NCI-H2196 (cell line): ENCODE data around the gene PEDS1.
"Not testable (repeated sequence)": the region's sequence is repeated elsewhere in the genome, so short reads cannot be mapped to it uniquely, and the experiment has no call there.

Source experiments
- DNase-seq: peaks from one replicate; lab custom pipeline; 2025; ENCODE audit not compliant: unreplicated experiment; lab: John Stamatoyannopoulos, UW

The PEDS1 gene

DNA sequence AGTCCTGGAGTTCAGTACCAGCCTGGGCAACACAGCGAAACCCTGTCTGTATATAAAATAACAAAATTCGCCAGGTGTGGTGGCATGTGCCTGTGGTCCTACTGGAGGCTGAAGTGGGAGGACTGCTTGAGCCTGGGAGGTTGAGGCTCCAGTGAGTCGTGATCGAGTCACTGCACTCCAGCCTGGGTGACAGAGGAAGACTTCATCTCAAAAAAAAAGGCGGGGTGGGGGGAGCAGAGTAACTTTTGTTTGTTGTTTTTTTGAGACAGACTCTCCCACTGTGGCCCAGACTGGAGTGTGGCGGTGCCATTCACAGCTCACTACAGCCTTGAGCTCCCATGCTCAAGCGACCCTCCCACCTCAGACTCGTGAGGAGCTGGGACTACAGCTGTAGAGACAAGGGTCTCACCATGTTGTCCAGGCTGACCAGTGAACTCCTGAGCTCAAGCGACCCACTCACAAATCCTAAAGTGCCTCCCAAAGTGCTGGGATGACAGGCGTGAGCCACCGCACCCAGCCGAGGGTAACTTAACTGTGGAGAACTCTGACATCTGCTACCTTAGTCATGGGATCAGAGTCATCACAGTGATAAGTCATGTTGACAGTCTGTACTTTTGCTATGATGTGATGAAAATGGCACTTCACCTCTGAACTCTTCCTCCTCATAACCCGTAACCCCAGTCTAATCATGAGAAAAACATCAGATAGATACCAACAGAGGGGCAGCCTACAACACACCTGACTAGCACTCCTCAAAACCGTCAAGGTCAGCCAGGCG lies 16.5 kb downstream of the PEDS1 start:
- DNase-seq, result no peak

DNA sequence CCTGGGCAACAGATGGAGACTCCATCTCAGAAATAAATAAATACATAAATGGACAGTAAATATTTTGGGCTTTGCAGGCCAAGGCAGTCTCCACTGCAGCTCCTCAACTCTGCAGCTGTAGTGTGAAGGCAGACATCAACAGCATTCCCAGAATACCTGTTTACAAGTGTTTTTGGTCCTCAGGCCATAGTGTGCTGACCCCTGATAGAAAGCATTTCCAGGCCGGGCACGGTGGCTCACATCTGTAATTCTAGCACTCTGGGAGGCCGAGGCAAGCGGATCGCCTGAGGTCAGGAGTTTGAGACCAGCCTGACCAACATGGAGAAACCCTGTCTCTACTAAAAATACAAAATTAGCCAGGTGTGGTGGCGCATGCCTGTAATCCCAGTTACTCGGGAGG lies 18.4 kb downstream of the PEDS1 start:
- DNase-seq, result not testable (repeated sequence)

DNA sequence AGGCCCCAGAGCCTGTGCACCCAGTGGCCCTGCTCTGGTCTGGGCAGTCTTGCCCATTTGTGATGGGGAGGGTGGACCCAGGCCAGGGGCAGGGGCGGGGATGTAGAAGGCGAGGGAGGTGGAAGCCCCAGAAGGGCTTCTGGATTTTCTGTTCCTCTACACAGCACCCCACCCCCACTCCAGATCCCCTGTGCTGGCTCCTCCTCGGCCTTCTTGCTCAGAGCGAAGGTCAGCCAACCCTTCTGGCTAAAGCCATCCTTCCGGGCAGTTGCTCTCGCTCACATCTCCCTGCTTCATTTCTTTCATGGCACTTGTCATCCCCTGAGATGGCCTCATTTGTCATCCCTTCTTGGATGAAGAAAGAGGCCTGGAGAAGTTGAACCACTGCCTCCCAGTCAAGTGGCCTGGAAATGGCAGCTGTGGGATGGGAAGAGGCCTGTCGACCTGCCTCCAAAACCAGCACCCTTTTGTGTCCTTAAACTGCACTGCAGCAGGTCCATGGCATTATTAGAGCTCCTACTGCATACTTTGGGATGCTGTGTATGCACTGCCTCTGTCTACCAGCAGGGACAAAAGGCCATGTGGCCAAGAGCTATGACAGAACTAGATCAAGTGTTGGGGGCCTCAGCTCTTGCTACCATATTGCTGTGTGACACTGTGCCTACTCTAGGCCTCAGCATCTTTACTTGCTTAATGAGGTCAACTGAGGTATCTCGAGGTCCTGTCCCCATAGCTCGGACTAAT lies 19.9 kb downstream of the PEDS1 start:
- DNase-seq, result no peak

DNA sequence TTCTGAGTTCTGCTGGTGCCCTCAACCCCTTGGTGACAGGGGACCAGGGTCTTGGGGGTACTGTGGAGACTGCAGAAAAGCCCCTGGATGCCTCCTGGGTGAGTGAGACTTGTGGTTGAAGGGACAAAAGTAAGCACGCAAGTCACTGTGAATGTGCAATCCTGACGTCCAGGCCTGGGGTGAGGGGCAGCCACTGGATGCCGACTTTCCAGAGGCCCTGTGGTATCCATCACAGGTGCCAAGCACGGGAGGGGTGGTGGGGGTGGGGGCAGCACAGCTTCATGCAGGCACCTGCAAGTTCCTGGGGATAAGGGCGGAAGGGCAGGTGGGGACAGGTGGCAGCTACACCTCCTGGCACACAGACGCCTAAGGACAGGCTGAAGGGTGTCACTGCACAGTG lies 20.5 kb downstream of the PEDS1 start:
- no peak for DNase-seq

DNA sequence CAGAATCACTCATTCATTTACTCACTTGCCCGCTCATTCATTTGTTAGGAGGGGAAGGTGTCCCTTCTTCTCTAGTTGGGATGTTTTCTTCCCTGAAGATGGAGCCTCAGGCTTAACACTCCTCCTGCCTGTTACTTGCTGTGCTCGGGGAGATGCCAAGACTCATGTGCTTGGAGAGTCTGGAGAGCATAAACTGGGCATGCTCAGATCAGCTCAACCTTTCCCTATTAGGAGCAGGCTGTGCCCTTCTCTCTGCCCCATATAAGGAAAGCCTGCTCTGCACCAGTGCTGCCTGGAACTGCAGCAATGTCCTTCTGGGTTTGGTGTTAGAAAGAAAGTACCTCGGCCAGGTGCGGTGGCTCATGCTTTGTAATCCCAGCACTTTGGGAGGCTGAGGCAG lies 22.5 kb downstream of the PEDS1 start:
- no peak for DNase-seq

DNA sequence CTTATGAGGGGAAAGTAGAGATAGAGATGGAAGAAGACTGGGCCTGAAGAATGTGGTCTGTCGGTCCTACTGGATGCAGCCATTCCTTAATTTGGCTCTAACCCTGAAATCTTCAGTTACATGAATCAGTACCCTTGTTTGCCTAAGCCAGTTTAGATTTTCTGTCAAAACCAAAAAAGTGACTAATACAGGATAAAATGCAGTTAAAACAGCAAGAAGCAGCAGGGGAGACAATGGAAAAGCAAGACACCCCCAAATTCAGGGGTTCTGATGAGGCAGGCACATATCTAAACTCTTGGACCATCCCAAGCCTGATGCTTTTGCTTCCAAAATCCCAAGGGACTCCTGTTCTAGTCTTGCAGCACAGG lies 23.2 kb downstream of the PEDS1 start:
- no peak for DNase-seq

DNA sequence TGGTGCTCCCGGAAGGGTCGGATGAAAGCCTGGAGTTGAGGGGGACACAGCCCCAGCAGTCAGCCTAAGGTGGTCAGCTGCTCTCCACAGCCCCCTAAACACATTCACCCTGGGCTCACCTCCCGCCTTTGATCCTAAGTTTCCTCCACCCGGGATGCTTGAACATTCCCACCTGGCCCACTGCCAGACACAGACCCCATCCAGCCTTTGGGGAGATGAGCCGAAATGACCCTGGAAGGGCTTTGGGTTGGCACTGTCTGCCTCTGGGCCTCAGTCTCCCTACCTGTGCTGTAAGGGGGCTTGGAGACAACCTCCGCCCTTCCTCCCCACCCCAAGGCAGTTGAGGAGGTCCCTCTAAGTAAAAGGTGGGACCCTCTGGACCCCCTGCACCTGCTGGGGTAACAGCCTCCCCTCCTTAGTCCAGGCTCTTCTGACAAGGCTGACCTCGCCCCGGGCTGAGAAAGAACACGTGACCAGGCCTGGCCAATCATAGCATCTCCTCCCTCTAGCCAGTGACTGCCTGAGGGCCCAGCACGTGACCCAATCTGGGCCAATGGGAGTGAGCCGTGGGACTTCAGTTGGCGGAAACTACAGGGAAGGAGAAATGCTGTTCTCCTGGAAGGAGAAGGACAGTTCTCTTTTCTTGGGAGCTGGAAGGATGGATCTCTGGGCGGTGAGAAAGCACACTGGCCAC lies 23.7 kb downstream of the PEDS1 start:
- DNase-seq, result no peak

DNA sequence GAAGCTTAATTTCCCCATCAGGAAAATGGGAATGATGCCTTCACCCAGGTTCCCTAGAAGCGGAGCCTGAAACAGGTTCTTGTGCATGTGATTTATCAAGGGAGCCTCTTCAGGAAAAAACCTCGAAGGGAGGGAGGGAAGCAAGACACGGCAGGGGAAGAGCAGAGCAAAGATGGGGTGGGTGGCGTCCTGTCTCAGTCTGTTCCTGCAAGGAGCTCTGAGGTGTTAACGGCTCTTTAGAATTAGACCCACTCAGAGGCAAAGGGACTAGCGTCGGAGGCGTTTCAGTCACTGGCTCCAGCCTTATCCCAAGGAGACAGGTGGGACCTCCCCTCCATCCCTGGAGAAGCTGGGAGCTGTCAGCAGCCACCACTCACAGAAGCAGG lies 25.0 kb downstream of the PEDS1 start:
- no peak for DNase-seq

DNA sequence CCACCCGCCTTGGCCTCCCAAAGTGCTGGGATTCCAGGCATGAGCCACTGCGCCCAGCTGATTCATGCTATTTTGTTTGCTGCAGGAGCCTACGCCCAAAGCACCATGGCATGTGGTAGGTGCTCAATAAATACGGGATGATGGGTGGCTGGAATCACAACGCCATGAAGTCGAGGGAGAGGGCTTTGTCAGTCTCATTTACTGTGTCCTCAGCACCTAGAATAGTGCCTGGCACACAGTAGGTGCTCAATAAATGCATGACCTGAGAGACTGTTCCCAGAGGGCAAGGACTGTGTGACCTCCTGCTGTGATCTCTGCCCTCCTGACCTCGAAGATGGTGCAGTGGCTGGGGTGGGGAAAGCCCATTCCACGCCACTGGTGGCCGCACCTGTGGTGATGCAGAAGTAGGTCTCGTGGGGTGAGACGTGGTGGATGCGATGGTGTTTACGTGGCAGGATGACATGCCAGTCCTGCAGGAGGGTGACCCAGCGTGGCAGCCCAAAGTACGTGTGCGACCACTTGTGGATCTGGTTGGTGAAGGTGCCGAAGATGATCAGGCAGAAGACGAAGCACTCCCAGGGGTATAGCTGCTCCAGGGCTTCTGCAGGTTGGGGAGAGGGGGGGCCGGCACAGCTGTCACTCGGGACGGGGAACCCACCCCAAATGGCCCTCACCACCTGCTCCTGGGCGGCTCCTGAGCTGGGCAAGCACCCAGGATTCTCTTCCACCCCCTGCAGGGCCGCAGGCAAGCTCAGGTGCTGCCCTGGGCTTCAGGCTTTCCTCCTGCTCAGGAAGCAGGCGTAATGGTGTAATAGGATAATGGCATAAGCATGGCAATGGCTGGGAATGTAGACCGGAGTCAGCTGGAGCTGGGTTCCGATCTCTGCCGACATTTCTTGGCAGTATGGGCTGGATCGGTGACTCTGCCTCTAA lies 25.7 kb downstream of the PEDS1 start:
- no peak for DNase-seq

DNA sequence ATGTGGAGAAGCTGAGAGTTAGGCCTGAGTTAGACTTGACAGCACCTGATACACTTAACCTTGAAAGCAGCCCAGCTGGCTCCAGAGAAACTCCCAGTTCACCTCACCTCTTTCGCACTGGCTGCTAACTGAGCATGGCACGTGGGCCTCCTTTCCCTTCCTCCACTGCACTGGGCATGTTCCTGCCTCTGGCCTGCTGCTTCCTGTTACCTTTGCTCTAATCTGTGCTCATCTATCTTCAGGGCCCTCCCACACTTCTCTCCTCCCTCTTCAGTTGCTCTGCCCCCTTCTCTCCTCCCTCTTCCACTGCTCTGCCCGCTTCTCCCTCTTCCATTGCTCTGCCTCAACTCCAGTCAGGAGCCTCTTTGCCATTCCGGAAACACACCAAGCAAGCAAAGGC lies 26.9 kb downstream of the PEDS1 start:
- DNase-seq, result peak; percentile 18

DNA sequence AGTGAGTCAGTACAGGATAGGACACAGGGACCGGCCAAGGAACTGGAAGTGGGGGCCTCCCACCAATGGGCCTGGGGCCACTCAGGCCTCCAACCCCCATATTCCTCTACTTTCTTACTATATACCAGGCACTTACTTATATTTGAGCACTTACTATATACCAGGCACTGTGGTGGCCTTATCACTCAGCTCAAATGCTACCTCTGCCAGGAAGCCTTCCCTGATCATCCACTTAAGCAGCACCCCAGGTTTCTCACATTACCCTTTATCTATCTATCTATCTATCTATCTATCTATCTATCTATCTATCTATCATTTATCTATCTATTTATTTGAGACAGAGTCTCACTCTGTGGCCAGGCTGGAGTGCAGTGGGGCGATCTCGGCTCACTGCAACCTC lies 28.2 kb downstream of the PEDS1 start:
- no peak for DNase-seq

DNA sequence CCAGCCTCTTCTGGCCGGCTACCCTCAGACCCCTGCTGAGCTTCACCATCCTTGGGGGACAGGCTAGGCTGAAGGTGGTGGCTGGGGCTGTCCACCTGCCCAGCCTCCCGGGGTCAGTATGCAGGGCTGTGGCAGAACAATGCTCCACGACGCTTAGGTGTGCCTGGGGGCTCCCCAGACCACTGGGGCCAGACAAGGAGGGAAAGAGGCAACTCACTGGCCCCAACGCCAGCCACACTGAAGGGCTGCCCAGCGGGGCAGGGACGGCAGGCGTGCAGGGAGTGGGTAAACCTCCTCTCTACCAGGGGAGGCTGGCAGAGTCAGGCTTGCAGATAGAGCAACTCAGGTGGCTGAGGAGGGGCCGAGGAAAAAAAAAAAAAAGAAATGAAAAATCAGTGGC lies 29.0 kb downstream of the PEDS1 start:
- no peak for DNase-seq

DNA sequence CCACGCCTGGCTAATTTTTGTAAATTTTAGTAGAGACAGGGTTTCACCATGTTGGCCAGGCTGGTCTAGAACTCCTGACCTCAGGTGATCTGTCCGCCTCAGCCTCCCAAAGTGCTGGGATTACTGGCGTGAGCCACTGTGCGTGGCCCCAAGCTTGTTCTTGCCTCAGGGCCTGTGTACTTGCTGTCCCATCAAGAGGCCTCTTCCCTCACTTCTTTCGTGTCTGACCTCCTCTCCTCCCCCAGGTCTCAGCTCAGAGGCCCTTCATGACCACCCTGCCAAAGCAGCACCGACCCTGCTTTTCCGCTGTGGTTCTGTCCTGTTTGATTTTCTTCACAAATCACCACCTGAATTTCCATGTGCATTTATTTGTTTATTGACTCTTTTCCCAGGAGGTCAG lies 30.1 kb downstream of the PEDS1 start:
- no peak for DNase-seq

DNA sequence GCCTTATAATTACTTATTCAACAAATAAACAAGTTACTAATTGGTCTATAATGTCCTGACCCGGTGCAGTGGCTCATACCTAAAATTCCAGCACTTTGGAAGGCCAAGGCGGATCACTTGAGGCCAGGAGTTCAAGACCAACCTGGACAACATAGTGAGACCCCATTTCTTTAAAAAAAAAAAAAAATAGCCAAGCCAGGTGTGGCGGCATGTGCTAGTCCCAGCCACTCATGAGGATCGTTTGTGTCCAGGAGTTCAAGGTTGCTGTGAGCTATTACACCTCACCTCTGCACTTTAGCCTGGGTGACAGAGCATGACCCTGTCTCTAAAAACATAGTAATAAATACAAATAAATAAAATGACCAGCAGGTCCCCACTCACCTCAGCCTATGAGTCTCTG lies 30.8 kb downstream of the PEDS1 start:
- DNase-seq, result no peak

DNA sequence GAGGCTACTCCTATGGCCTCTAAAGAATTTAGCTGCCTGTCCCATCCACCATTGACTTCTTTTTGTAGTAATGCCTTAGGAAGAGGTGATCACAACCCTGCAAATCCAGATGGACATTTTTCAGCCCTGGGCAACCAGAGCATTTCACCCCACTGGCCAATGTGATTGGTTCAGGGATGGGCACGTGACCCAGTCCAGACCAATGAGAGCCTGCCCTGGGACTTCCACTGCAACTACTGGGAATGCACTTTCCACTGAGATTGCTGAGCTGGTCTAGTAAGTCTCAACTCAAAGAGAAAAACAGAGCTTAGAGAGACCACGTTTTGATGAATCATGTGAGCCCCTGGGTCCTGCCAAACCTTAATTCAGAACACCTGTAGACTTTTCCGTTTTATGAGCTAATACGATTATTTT lies 31.7 kb downstream of the PEDS1 start:
- DNase-seq, result no peak

DNA sequence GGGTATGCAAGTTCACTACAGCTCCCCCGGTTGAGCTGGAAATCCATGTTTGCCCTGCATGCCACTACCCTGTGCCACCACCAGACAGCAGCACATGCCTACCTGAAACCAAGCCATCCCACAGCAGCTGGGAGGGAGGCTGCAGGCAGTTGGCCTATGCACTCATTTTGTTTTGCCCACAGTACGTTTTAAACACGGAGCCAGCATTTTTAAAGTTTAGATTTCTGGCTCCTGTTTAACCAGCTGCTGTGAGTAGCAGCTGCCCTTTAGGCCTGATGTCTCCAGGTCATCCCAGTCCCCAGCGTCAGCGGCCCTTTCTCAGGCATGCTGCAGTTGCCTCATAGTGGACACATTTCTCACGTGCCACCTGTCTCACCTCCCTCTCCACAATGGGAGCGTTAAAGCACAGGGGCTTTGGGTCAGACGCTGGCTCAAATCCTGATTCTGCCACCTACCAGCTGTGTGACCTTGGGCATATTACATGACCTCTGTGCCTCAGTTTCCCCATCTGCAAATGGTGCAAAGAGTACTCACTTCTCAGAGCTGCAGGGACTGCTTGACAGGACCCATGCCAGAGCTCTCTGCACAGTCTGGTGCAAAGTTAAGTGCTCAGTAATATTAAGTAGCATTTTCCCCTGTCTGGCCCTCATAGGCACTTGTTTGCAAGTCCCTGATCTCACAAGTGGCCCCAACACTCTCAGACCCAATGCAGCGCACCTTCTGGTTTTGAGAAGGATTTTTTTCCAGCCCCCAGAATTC lies 32.4 kb downstream of the PEDS1 start:
- peak; percentile 82 for DNase-seq

DNA sequence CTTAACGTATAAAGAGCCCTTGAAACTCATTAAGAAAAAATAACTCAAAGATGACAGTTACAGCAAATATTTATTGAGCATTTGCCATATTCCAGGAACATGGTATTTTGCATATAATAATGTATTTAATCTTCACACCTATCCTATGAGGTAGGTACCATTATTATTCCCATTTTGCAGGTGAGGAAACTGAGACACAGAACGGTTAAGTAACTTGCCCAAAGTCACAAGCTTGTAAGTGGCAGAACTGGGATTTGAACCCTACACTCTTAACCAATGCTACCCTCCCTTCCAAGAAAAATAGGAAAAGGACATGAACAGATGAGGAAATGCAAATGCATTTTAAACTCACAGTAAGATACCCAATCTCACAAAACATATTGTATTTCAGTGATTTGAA lies 35.3 kb downstream of the PEDS1 start:
- no peak for DNase-seq

DNA sequence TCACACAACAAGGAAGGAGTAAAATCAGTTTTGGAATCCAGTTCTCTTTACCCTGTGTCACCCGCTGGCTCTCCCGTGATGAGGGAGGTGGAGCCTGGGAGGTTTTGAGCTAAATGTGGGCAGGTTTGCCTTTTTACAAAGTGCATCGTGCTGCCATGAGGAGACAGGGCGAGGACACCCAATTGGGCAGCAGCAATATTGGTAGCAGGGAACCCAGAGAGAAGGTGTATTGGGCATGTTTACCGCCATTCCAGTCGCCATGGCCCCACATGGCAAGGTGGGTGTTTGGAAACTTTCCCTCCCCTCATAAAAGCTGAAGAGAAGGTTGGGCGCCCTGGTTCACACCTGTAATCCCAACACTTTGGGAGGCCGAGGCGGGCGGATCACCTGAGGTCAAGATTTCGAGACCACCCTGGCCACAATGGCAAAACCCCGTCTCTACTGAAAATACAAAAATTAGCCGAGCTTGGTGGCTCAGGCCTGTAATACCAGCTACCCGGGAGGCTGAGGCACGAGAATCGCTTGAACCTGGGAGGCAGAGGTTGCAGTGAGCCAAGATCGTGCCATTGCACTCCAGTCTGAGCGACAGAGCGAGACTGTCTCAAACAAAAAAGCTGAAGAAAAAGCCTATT lies 37.0 kb downstream of the PEDS1 start:
- DNase-seq, result no peak

DNA sequence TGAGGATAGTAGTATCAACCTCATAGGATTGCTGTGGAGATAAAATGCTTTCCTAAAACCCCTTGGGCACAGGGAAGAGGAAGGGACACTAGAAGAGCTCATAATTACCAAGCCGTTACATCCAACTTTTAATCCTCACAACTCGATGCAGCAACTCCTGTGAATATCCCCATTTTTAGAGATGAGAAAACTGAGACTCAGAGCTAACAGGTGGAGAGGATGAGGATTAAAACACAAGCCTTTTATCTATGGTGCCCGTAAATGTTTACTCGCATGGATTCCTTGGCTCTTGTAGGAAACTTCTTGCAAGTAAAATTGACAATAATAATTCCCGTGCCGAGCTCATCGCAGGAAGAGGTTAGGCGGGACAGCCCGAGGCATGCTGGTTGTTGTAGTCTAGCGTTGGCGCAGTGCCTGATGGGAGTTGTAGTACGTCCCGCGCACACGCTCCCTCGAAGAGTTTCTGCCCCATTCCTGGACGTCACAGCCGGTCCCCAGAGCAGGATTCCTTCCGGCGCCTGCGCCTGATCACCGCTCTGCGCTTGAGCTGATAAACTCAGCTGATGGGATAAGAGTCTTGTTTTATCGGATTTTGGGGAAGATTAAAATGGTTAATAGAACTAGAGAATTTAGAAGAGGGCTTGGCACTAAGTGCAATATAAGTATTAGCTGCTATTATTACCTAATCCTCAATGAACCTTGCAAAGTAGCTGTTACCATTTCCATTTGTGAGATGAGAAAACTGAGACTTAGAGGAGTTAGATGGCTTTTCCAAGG lies 37.7 kb downstream of the PEDS1 start:
- peak; percentile 95 for DNase-seq
